Nasal cavity respiratory epithelium epithelial cell of viscerocranial mucosa (primary cell): ENCODE data around the gene TUBB3. TPM values are rescaled to one million over a fixed set of nuclear protein-coding genes. Genes with fewer than 3 reads are reported as not detected.

ENCODE experiments used
- total RNA-seq: library from RNA; depleted of rRNA; stranded (reverse); fragments of >200 nt; gene quantifications from 2 replicates; pipeline ENCODE4 v1.2.3, GENCODE V29; 2014

The TUBB3 gene
- total RNA-seq: 13.7 and 43.2 TPM in 2 replicates

GRCh38 chr16:89922884-89923639 lies at the start of gene TUBB3:
Gene TUBB3 (plus strand): TSS chr16:89923342. CDS start chr16:89923402, 60 bp downstream.

DNA sequence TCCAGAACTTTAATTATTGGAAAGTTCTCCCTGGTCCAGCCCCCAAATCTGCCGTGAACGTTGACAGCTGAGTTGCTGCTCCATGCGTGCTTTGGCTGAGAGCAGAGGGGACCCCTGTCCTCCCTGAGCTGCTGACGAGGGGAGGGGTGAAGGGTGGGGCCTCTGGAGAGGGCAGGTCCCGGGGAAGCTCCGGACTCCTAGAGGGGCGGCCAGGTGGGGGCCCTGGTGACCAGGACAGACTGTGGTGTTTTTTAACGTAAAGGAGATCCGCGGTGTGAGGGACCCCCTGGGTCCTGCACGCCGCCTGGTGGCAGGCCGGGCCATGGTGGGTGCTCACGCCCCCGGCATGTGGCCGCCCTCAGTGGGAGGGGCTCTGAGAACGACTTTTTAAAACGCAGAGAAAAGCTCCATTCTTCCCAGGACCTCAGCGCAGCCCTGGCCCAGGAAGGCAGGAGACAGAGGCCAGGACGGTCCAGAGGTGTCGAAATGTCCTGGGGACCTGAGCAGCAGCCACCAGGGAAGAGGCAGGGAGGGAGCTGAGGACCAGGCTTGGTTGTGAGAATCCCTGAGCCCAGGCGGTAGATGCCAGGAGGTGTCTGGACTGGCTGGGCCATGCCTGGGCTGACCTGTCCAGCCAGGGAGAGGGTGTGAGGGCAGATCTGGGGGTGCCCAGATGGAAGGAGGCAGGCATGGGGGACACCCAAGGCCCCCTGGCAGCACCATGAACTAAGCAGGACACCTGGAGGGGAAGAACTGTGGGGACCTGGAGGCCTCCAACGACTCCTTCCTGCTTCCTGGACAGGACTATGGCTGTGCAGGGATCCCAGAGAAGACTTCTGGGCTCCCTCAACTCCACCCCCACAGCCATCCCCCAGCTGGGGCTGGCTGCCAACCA lies 4.4 kb upstream of the TUBB3 start, which contains the start of gene MC1R:
Gene MC1R, plus strand, starts transcription at position 410 of the 895 bp plus-strand sequence. Its CDS starts 397 bp downstream, at position 807.

Other genes starting within 250 kb of the TUBB3 start
- 23.6 and 38.9 TPM in 2 replicates for gene CDK10, start 236.7 kb upstream of the TUBB3 start, total RNA-seq
- gene SPATA2L, start 221.6 kb upstream of the TUBB3 start, total RNA-seq: 10.7 and 16.7 TPM in 2 replicates
- gene VPS9D1, start 202.4 kb upstream of the TUBB3 start, total RNA-seq: 2.7 and 6.0 TPM in 2 replicates
- 18.8 and 29.0 TPM in 2 replicates for gene ZNF276, start 201.8 kb upstream of the TUBB3 start, total RNA-seq
- gene FANCA, start 106.7 kb upstream of the TUBB3 start, total RNA-seq: 0.85 and 1.0 TPM in 2 replicates
- 0.68 and 2.9 TPM in 2 replicates for gene SPIRE2, start 94.9 kb upstream of the TUBB3 start, total RNA-seq
- gene TCF25, start 49.8 kb upstream of the TUBB3 start, total RNA-seq: 88.5 and 107 TPM in 2 replicates
- 0.68 and 5.1 TPM in 2 replicates for gene MC1R, start 4.5 kb upstream of the TUBB3 start, total RNA-seq
- gene DEF8, start 25.4 kb downstream of the TUBB3 start, total RNA-seq: 59.1 and 93.4 TPM in 2 replicates
- 4.4 and 5.1 TPM in 2 replicates for gene DBNDD1, start 96.1 kb downstream of the TUBB3 start, total RNA-seq
- gene PRDM7, start 154.0 kb downstream of the TUBB3 start, total RNA-seq: not detected in 2 replicates